HT1080 (cell line): ENCODE results near the gene FGD6. TPM values are rescaled to one million over a fixed set of nuclear protein-coding genes. Genes with fewer than 3 reads are reported as not detected.
A peak's percentile ranks its signal among the peaks of the same experiment; 100 is the strongest.
"Not testable (repeated sequence)": the region's sequence is repeated elsewhere in the genome, so short reads cannot be mapped to it uniquely, and the experiment has no call there.

Experiments
- DNase-seq: peaks from one replicate; pipeline ENCODE4 v3.0.0-alpha.2; 2015; ENCODE audit warnings: low read depth
- total RNA-seq: library from RNA; depleted of rRNA; stranded (reverse); fragments of >200 nt; shearing (Covaris generic); gene quantifications from 2 replicates; pipeline ENCODE4 v1.2.3, GENCODE V29; 2014

FGD6 gene
- total RNA-seq, 1 experiment from 2014 or later, result 9.4 TPM

- DNase-seq, result no peak
Observed at GRCh38 chr12:95129115-95129514, 88.2 kb downstream of the FGD6 start.

- DNase-seq, result no peak
Observed at GRCh38 chr12:95126736-95127135, 90.5 kb downstream of the FGD6 start.

GRCh38 chr12:95126076-95126475 is 91.2 kb downstream of the FGD6 start:
- no peak for DNase-seq

GRCh38 chr12:95124106-95124505 is 93.2 kb downstream of the FGD6 start:
- DNase-seq, result no peak

GRCh38 chr12:95118788-95119179 is 98.5 kb downstream of the FGD6 start:
- no peak for DNase-seq

GRCh38 chr12:95118138-95118787 is 99.0 kb downstream of the FGD6 start:
- DNase-seq, result peak; percentile 92

- DNase-seq, result peak; percentile 83
Observed at GRCh38 chr12:95117178-95117599, 100.1 kb downstream of the FGD6 start.

GRCh38 chr12:95116773-95117172 is 100.5 kb downstream of the FGD6 start:
- DNase-seq, result peak; percentile 59

GRCh38 chr12:95116341-95116740 is 100.9 kb downstream of the FGD6 start:
- DNase-seq, result no peak

- DNase-seq, result no peak
Observed at GRCh38 chr12:95115641-95116040, 101.6 kb downstream of the FGD6 start.

GRCh38 chr12:95114766-95115405 is 102.4 kb downstream of the FGD6 start:
- DNase-seq, result peak; percentile 66

- DNase-seq, result no peak
Observed at GRCh38 chr12:95107362-95107761, 109.9 kb downstream of the FGD6 start.

GRCh38 chr12:95105540-95105939 is 111.7 kb downstream of the FGD6 start:
- DNase-seq, result no peak

- no peak for DNase-seq
Observed at GRCh38 chr12:95104919-95105452, 112.3 kb downstream of the FGD6 start.

GRCh38 chr12:95102916-95103671 is 114.2 kb downstream of the FGD6 start:
- DNase-seq, result peak; percentile 99

GRCh38 chr12:95101957-95102356 is 115.3 kb downstream of the FGD6 start:
- DNase-seq, result not testable (repeated sequence)

GRCh38 chr12:95100264-95101190 is 116.7 kb downstream of the FGD6 start:
- no peak for DNase-seq

GRCh38 chr12:95099270-95099790 is 117.9 kb downstream of the FGD6 start:
- no peak for DNase-seq

- DNase-seq, result no peak
Observed at GRCh38 chr12:95096852-95097251, 120.4 kb downstream of the FGD6 start.

- DNase-seq, result no peak
Observed at GRCh38 chr12:95096378-95096777, 120.9 kb downstream of the FGD6 start.

- DNase-seq, result not testable (repeated sequence)
Observed at GRCh38 chr12:95095866-95096265, 121.4 kb downstream of the FGD6 start.
